ENCODE measurements around the gene ME1.
A peak's percentile ranks its signal among the peaks of the same experiment; 100 is the strongest.
"Not testable (repeated sequence)": the region's sequence is repeated elsewhere in the genome, so short reads cannot be mapped to it uniquely, and the experiment has no call there.

The ME1 gene

DNA sequence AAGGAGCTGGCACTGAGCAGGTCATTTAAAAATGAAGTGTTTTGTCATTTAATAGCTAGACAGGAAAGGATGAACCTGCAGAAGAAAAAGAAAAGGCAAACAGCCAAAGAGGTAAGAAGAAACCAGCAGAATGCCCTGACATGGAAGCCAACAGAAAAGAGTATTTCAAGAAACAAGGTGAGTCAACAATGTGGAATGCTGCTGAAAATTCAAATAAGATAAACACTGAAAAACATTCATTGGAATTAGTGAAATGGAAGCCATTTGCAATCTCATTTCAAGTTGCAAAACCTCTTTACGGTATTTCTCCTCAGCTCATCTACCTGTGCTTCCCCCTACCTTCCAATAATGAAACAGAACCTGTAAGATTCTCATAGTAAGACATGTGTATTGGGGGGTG, 178.1 kb downstream of the ME1 start:
- DNase-seq, result no peak

DNA sequence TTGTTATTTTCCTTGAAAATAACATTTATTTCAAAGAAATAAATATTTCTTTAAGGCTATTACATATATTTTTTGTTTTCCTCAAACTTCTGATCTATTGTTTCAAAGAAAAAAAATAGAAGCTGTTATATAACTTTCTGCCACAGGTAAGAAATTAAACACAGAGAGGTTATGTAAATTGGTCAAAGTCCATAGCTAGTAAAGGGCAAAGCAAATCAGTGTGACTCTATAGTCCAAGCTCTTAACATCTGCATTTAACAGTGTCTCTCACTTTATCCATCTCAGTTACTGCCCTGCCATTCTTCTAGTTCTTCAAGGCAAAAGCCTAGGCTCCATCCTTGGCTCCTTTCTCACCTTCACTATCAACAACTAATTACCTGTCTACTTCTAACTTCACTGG, 180.6 kb downstream of the ME1 start:
- no peak for DNase-seq

DNA sequence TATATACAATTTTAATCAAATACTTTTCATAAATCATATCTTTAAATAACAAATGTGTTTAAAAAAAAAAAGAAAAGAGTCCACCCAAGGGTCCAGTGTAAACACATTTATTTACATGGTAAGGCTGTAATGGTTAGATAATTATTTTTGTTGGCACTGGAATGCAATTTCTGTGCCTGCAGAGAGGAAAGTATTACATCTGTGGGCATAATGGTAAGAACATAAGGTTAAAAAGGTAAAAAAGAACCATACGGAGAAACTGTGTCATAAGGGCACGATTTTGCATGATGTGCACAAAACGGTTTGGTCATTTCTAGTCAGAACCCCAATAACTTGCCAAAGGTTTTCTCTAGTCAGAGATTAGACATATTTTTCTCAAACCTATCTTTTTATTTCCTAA, 183.4 kb downstream of the ME1 start:
- no peak for DNase-seq

DNA sequence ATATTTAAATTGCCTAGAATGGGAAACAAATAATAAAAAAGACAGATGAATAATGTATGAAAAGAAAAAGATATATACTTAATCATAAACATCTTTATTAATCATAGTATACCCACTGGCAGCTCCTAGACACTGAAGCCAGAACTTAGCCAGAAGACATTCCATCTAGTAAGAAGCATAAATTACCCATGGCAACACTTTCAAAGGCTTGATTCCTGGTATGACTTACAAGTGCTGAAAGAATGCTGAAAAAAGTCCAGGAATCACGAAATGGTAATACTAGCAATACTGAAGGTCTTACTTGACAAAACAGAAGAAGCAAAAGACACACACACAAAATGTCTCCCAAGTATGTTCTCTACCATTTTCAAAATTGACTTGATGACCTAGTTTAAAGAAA, 199.7 kb downstream of the ME1 start:
- no peak for DNase-seq

DNA sequence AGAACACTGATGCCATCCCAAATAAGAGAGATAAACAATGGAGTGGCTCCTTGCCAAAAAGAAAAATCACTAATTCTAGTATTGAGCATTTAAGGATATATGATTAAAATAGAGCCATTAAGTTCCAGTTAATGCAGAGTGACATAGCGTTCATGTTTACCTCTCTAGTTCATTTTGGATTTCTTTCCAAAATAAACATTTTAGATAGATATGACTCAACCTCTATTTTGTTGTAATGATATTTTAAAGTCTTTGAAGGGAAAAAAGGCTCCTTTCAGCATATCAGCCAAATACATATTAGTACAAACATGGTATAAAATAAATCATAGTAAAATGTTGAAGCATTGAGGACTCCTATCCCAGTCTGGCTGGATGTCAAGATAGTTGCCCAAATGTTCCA, 204.3 kb downstream of the ME1 start:
- no peak for DNase-seq

DNA sequence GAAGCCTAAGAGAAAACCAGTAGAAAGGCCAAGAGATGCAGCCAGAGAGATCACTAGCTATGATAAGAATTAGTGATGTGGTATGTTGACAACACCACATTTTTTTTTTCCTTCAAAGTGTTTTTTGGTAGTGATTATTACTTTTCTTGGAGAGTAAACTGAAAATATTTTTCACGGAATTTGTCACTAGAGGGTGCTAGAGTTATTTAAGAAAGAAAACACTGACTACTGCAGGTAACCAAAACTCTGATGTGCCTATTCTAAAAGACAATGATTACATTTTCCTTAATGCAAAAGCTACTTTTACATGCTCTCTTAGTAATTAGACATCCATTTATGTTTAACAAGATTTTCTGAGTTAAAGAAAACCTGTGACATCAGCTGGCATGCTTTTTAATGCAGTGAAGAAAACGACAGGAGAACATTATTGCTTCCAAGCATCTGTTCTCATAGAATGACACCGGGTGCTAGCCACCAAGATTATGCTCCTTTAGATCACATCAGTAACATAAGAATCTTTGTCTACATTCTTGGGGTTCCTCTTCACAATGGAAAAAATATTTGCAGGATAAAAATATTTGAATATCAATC, 208.9 kb downstream of the ME1 start:
- DNase-seq, result peak; percentile 9

DNA sequence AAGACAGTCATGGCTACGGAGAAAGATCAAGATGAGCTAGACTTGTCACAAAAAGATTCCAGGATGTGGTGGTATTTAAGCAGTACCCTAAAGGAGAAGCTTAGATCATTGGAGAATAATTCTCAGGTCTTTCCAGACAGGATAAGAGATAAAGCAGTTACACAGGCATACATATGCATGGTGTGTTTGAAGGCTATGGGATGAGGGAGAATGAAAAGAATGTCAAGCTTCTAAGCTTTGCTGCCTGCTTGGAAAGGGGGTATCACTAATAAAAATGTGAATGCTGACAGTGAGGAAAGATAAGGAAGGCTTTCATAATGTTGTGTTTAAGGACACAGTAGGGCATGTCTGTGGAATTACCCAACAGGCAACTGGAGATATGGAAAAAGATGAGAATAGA, 209.6 kb downstream of the ME1 start:
- no peak for DNase-seq

DNA sequence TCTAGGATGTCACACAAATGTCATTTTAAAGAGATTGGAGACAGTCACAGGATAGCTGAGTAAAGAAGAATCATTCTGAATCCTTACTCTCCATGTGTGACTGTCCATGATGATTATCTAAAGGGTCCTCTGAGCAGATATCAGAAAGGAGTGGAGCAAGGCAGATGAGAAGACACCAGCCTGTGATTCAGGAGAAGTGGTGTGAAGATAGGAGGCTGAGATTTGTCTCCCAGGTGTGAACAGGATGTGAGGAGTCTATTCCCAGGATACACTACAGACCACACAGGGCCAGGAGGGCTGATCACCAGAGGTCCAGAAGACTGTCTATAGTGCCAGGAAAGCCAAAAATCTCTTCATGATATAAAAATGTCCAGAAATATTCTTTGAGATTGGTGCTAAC, 210.7 kb downstream of the ME1 start:
- DNase-seq, result no peak

DNA sequence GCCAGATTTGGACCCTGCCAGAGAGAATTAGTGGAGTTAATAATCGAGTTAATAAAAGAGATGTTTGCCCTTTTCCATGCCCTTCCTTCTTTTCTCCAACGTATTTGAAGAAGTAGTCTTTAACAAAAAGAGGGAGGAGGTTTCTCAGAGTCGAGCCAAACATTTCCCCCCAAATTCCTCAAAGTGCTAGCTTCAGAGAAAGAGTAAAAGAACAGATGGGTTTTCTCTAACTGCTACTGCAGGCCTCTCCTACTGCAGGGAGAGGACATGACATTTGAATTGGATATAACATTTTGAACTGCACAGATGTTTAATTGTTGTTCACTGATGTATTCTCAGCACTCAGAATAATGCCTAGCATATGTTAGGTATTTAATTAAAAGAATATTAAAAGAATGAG, 212.2 kb downstream of the ME1 start:
- DNase-seq, result peak; percentile 78

DNA sequence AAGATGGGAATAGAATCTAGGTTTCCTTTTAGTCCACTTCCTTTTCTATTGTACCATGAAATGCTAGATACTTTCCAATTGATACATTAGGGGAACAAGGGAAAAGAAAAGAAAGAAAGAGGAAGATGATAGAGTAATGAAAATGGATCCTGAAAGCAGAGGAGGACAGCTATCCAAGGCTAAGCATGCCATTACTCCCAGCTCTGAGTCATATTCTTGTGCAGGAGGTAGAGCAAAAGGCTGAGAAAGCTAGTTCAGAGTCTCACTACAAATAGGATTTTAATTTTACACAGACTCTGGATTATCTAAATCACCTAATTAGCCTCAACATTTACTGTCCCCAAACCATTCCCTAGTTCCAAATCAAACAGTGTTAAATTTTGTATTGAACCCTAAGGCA, 214.0 kb downstream of the ME1 start:
- DNase-seq, result no peak

DNA sequence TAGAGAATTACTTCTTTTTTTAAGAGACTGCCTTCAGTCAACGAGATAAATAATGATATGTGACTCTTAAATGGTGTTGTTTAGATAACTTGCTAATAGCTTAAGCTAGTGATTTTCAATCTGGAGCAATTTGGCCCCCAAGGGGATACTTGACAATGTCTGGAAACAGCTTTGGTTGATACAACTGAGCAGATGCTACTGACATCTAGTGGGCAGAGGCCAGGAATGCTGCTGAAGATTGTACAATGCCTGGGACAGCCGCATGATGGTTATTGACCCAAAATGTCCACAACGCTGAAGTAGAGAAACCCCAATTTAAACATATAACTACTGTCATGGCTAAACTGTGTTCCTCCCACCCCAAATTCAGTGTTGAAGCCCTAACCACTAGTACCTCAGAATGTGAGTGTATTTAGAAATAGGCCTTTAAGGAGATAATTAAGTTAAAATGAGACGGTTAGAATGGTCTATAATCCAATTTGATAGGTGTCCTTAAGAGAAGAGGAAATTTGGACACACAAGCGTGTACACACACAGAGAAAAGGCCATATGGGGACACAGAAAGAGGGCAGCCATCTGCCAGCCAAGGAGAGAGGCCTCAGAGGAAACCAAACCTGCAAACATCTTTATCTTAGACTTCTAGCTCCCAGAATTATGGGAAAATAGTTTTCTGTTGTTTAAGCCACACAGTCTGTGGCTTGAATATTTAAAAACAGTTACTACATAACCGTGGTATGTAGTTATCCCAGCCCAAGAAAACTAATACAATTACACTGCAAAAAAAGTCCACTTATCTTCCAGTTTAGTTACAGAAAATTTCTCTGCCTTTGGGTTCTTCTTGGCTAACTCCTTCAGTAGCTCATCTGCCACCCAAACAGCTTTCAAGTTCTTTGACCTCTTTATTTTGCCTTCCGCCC, 215.5 kb downstream of the ME1 start:
- DNase-seq, result peak; percentile 87

DNA sequence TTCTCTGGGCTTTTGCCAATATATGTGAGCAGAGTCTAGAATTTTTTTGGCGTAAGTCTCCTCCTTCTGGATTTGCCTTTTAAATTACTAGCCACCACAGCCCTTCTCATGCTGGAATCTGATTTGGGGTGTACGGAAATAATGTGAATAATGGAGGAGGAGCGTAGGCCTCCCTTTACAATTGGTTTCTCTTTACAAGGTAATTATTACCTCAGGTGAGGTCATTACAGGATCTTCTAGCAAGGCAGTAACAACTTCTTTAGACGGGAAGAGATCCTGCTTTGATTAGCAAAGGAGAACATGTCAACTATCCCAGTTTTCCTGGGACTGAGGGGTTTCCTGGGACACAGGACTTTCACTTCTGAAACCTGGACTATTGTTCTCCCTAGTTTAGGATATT, 228.8 kb downstream of the ME1 start:
- no peak for DNase-seq

DNA sequence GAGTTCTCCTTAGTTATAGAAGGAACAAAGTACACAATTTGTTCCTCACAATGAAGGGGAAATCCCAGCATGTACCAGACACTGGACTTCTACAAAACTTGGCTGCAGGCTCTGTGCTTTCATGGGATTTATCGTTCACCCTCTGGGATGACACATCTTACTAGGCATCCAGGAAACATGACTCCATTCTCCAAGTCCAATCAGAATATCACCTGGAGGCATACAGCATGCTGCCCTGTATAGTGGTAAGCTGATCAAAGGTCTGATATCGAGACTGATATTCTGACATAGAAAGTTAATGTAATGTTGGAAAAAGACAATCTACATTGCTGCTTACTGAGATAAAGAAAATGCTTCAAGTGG, 231.0 kb downstream of the ME1 start:
- no peak for DNase-seq

DNA sequence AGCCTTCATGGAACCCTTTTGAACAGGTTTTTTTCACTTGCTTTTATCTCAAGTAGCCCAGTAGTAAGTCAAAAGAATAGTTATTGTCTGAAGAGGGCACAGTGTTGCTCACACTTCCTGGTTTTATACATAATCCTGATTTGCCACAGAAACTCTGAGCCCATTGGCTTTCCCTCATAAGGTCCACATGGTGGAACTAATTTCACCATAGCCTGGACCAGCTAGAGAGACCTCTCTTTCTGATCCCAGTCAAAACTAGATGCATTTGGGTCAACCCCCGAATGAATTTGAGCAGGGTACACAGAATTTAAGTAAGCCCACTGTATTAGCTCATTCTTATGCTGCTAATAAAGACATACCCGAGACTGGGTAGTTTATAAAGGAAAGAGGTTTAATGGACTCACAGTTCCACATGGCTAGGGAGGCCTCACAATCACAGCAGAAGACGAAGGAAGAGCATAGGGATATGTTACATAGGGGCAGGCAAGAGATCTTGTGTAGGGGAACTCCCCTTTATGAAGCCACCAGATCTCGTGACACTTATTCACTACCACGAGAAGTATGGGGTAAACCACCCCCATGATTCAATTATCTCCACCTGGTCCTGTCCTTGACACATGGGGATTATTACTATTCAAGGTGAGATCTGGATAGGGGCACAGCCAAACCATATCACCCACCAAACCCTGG, 231.5 kb downstream of the ME1 start:
- no peak for DNase-seq

DNA sequence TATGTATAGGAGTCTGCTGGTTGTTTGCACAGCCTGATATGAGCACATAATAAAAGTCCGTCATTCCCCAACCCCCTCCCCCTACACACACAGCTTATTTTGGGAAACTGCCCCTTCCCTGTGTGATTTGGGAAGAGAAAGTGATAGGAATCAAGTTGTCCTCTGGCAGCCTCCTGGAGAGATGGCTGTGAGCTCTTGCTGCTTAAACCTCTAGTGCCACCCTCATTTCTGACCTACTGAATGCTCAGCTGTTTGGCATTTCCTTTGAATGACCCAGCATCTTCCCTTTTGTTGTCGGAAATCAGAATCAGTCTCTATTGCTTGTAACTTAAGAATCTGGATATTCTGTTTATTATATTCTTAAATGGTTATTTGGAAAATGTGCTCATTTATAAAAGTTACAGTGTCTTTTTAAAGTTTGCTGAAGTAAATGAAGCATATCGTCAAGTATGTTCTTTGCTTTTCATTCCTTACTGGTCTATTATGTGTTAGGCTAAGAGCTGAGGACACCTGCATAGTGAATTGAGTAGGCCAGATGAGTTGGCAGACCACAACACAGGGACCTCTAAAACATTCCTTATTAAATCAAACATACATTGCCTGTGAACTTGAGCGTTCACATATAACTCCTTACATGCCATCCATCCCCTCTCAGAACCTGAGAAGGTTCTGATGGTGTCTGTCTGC, 232.2 kb downstream of the ME1 start:
- no peak for DNase-seq

DNA sequence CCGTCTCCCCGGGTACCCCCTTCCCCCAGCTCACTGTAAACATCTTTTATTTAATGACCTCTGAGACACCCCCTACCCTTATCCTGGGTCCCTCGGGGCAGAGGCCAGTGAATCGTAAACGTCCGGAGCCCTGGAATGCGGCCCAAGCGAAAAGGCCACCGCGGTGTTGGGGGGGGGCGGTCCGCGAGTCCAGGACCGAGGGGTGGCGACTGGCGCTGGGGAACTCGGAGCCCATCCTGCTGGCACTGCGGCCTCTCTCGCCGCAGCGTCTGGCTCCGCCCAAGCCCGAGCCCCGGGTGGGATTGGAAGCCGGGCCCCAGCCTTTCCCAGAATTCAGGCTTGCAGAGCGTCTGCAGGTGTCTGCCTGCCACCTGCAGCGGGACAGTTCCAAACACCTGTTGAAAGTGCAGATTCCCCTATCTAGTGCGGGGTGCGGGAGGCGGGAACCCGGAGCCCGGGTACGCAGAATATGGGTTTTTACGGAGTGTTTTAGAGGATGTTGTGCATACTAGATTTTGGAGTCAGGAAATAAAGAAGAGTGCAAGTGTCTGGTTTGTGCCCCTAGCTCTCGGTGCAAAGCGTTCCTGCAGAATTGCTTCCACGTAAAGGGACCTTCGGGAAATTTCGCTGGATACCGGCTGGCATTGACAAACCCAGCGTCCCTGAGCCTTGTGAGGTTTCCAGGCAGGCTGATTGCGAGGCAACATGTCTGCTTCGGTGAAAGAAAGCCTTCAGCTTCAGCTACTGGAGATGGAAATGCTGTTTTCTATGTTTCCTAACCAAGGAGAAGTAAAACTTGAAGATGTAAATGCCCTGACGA, 236.9 kb downstream of the ME1 start:
- no peak for DNase-seq

DNA sequence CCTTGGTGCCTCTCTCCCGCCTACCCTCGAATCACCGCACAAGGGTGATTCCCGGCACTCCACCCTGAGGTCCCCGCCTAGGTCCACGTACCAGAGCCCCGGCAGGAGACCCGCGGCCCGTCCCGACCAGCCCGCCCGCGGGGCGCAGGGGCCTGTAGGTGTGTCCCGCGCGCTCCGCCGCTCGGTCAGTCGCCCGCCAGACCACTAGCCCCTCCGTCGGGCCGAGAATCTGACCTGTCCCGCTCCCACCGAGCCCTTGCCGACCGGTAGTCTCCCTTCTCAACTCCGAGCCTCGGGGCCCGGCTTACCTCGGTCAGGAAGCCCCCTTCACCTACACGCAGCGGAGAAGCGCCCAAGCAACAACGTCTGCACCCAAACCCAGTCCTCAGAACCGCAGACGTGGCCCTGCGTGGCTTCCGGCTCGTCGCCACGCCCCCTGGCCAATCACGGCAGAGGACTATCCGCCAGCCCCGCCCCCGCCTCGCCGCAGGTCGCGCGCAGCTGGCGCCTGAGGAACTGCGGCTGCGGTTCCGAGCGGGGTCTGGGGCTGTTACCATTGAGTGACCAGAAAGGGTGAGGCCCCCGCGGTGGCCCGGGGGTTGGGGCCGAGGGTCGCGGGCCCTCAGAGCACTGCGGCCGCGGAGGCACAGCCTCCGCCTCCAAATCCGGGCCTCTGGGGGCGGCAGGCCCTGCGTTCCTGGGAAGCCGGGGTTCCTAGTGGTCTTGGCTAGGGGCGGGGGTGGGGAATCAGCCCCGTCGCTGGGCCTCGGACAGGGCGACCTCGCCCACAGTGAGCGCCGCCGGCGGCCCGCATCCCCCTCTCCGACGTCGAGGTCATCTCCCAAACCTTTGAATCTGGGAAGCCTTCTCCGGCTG, 237.7 kb downstream of the ME1 start, which contains the start of the genes PGM3 and RWDD2A:
PGM3 (minus strand) TSS at position 395 of the 876 bp plus-strand sequence. CDS start 2,253 bp downstream, outside the sequence.
RWDD2A (plus strand) TSS at position 487 of the 876 bp plus-strand sequence. CDS start 1,095 bp downstream, outside the sequence.
- DNase-seq, result peak; percentile 15

DNA sequence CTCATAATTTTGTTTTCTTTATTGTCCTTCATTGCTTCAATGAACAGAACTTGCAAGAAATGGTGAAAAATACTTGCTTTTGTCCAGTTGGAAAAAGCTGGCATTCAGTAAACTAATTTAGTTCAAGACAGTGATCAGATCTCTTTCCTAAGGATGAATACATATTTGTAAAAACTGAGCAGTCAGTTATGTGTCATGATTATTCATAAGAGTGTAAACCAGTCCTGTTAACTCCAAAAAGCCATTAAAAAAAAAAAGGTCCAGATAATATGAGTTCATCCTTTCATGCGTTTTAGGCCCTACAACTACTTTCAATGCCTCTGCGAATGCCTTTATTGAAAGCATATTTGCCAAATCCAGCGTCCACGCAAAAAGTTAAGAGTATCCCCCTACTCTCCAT, 238.4 kb downstream of the ME1 start:
- no peak for DNase-seq

DNA sequence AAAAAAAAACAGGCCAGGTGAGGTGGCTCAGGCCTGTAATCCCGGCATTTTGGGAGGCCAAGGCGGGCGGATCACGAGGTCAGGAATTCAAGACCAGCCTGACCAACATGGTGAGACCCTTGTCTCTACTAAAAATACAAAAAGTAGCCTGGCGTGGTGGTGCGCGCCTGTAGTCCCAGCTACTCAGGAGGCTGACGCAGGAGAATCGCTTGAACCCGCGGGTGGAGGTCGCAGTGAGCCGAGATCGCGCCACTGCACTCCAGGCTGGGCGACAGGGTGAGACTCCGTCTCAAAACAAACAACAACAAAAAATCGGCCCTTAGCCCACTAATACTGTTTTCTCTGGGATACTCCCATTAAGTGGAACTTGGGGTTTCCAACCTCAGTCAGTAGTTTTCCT, 238.9 kb downstream of the ME1 start:
- DNase-seq, result not testable (repeated sequence)

DNA sequence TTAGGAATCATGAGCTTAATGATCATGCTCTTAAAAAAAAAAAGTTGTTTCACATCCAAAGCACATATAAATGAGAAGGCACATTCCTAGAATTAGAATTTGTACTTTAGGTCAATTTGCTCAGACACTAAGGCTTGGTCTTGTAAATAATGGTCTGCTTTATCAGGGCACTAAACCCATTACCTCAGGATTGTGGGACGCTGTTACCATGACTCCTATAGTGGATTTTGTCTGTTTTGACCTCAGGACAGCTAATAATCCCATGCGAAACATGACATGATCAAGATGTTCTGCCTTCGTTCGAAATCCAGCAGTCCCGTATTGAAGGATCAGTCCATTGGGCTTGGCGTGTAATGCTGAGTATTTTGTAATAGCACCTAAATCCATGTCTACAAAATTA, 240.2 kb downstream of the ME1 start:
- no peak for DNase-seq

DNA sequence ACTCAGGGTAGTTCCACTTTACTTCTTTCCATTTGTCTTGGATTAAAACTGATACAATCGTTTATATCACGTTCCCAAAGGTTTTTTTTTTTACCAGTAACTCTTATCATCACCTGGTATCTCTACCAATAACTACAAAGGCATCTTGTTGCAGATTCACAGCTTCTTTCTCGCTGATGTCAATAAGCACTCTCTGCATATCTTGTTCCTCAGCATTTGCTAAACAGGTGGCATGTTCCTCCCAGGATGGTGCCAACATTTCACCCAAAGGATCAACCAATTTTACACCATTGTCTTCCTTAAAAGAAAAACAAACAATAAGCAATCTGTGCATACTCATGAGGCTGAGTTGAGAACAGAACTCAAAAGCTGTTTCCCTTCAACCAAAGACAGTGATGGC, 242.3 kb downstream of the ME1 start:
- no peak for DNase-seq

All from NCI-H524 treated with DMSO at 0.1 percent for 48 hours (cell line).